ENCODE measurements around the gene VSIG2.

The VSIG2 gene

DNA sequence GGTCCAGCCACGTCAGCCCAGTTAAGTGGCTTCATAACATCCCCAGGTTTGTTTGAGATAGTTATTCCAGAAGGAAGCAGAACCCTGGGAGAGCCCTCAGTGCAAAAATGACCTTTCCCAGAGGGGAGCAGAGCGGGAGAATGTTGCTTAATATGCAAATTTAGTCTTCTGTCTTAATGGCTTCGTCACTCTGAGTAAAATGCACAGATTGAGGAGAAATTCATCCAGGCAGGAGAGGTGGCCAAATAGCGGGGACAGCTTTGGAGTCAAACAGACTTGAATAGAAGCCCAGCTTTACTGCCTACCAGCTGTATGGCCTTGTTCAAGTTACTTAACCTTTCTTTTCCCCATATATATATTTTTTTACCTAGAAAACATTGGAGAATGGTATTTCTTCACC, 24.6 kb downstream of the VSIG2 start:
- Histone ChIP-seq H3K4me2 (ENCODE audit: low read length) (no peak overlapping the region), H3K4me1 (ENCODE audit: low read length) (peaks cover 12% of the 10 kb centered on the region), H3K36me3 (replicated peaks; ENCODE audit: low read depth, low read length) (no peaks in the 10 kb centered on the region), H3K4me3 (ENCODE audit: low read length) (no peak overlapping the region), H3K27ac (ENCODE audit: low read length) (no peak overlapping the region), H3K27me3 (ENCODE audit: low read depth, low read length) (peaks cover 11% of the 10 kb centered on the region), H3K79me2 (ENCODE audit: low read length) (no peaks in the 10 kb centered on the region), H4K20me1 (ENCODE audit: insufficient read depth, low read length) (no peaks in the 10 kb centered on the region), H3K9me3 (ENCODE audit: insufficient read depth, low read length) (no peaks in the 10 kb centered on the region), H2AFZ (ENCODE audit: low read depth, low read length) (no peak overlapping the region), H3K9ac (ENCODE audit: low read length) (no peak overlapping the region)
- TF ChIP-seq, protein P1, sequence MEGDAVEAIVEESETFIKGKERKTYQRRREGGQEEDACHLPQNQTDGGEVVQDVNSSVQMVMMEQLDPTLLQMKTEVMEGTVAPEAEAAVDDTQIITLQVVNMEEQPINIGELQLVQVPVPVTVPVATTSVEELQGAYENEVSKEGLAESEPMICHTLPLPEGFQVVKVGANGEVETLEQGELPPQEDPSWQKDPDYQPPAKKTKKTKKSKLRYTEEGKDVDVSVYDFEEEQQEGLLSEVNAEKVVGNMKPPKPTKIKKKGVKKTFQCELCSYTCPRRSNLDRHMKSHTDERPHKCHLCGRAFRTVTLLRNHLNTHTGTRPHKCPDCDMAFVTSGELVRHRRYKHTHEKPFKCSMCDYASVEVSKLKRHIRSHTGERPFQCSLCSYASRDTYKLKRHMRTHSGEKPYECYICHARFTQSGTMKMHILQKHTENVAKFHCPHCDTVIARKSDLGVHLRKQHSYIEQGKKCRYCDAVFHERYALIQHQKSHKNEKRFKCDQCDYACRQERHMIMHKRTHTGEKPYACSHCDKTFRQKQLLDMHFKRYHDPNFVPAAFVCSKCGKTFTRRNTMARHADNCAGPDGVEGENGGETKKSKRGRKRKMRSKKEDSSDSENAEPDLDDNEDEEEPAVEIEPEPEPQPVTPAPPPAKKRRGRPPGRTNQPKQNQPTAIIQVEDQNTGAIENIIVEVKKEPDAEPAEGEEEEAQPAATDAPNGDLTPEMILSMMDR (IDR thresholded peaks at IDR 0.05; ENCODE audit: low read depth, low read length): no peak
- no peak for TF ChIP-seq EZH2phosphoT487 (IDR thresholded peaks at IDR 0.05; ENCODE audit: low read depth)

DNA sequence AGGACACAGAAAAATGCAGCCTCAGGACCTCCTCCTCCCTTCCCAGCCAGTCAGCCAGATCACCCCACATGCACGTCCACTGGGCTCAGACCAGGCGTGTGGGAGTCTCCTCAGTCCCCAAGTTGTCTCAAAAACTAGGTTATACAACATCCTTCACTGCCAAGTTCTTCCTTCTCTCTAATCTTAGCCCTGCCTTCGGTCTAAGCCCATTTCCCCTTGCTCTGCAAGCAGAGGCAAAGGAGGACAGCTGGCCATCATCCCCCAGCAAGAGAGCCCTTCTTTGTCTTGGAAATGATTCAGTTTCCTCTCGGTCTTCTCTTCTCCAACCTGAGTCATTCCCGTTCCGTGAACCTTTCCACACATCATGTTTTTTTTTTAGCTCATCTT, 26.3 kb downstream of the VSIG2 start:
- Histone ChIP-seq H3K36me3 (replicated peaks; ENCODE audit: low read depth, low read length) (no peaks in the 10 kb centered on the region), H2AFZ (ENCODE audit: low read depth, low read length) (peak overlapping the region; percentile 49; the same call in 1 of the 2 replicates), H3K9ac (ENCODE audit: low read length) (no peak overlapping the region), H3K4me2 (ENCODE audit: low read length) (peak overlapping the region; percentile 67), H3K27ac (ENCODE audit: low read length) (no peak overlapping the region), H3K79me2 (ENCODE audit: low read length) (no peaks in the 10 kb centered on the region), H3K4me3 (ENCODE audit: low read length) (no peak overlapping the region), H3K4me1 (ENCODE audit: low read length) (peaks cover 12% of the 10 kb centered on the region), H3K27me3 (ENCODE audit: low read depth, low read length) (peaks cover 16% of the 10 kb centered on the region), H4K20me1 (ENCODE audit: insufficient read depth, low read length) (no peaks in the 10 kb centered on the region), H3K9me3 (ENCODE audit: insufficient read depth, low read length) (no peaks in the 10 kb centered on the region)
- TF ChIP-seq EZH2phosphoT487 (IDR thresholded peaks at IDR 0.05; ENCODE audit: low read depth): no peak
- TF ChIP-seq, protein P1 (IDR thresholded peaks at IDR 0.05; ENCODE audit: low read depth, low read length): no peak

DNA sequence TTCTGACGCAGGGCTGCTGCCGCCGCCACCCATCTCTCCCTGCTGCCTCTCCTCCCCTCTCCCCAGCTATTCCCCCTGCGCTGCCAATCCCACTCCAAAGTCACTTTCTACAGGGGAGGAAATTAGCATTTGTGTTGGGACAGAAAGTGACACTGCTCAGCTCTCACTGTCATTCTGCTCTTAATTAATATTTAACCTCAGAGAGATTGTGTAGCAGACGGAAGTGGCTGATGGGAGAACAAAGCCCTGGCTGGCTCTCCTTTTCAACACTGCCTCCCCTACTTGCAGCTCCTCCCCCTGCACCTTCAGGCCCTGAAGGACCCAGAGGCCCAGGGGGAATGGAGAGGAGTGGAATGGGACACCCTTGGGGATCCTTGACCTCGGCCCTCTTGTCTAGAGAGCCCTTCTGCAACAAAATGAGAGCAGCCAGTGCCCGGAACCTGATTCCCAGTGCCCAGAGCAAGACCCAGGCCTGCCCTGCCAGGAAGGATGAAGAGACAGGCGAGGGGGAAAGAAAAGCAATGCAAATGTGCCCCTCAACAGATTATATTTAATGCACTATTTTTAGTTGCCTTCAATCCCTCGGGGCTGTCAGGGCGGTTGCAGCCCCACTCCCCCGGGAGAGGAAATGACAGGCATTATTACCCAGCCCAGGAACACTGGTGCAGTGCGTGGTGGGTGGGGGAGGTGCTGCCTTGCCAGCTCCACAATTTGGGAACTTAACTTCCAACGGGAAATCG, 26.9 kb downstream of the VSIG2 start:
- Histone ChIP-seq H3K36me3 (replicated peaks; ENCODE audit: low read depth, low read length) (no peaks in the 10 kb centered on the region), H4K20me1 (ENCODE audit: insufficient read depth, low read length) (no peaks in the 10 kb centered on the region), H3K9ac (ENCODE audit: low read length) (no peak overlapping the region), H3K27ac (ENCODE audit: low read length) (no peak overlapping the region), H3K79me2 (ENCODE audit: low read length) (no peaks in the 10 kb centered on the region), H3K27me3 (ENCODE audit: low read depth, low read length) (peaks cover 16% of the 10 kb centered on the region), H2AFZ (ENCODE audit: low read depth, low read length) (peak overlapping the region; percentile 49), H3K9me3 (ENCODE audit: insufficient read depth, low read length) (no peaks in the 10 kb centered on the region), H3K4me2 (ENCODE audit: low read length) (peak overlapping the region; percentile 67), H3K4me3 (ENCODE audit: low read length) (peak overlapping the region; percentile 52), H3K4me1 (ENCODE audit: low read length) (peaks cover 12% of the 10 kb centered on the region)
- TF ChIP-seq, protein P1 (IDR thresholded peaks at IDR 0.05; ENCODE audit: low read depth, low read length): no peak
- no peak for TF ChIP-seq EZH2phosphoT487 (IDR thresholded peaks at IDR 0.05; ENCODE audit: low read depth)

DNA sequence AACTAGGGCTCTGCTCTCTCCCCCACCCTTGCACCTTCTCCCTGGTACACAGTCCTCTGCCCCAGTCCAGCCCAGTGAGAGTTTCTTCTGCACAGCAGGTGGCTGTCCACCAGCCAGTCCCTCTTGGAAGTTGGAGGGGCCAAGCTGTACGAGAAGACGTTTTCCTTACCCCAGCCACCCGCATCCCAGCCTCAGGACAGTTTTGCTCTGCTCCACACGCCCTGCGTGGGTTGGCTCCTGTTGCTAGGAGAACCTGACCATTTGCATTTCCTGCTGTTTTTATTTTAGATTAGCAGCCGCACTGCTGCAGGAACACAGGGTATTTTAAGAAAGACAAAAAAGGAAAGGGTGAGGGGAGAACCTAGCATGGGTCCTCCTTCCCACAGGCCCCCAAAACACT, 29.9 kb downstream of the VSIG2 start:
- Histone ChIP-seq H3K4me2 (ENCODE audit: low read length) (no peak overlapping the region), H3K79me2 (ENCODE audit: low read length) (no peaks in the 10 kb centered on the region), H3K9me3 (ENCODE audit: insufficient read depth, low read length) (no peaks in the 10 kb centered on the region), H2AFZ (ENCODE audit: low read depth, low read length) (no peak overlapping the region), H3K4me3 (ENCODE audit: low read length) (no peak overlapping the region), H3K4me1 (ENCODE audit: low read length) (peaks cover 12% of the 10 kb centered on the region), H3K36me3 (replicated peaks; ENCODE audit: low read depth, low read length) (no peaks in the 10 kb centered on the region), H3K27ac (ENCODE audit: low read length) (no peak overlapping the region), H3K9ac (ENCODE audit: low read length) (no peak overlapping the region), H4K20me1 (ENCODE audit: insufficient read depth, low read length) (no peaks in the 10 kb centered on the region), H3K27me3 (ENCODE audit: low read depth, low read length) (peaks cover 22% of the 10 kb centered on the region)
- TF ChIP-seq, protein P1 (IDR thresholded peaks at IDR 0.05; ENCODE audit: low read depth, low read length): no peak
- no peak for TF ChIP-seq EZH2phosphoT487 (IDR thresholded peaks at IDR 0.05; ENCODE audit: low read depth)
